Endothelial cell of umbilical vein (primary cell): Measurements from ENCODE around the gene TOB1. TPM values are rescaled to one million over a fixed set of nuclear protein-coding genes. Genes with fewer than 3 reads are reported as not detected.

ENCODE experiments used
- BruUV-seq: library from RNA; stranded (reverse); fragments of 400-500 nt; replicated peaks from 2 replicates; lab custom pipeline; 2021; lab: Mats Ljungman, UMichigan
- CTCF ChIA-PET: fragments of 300-600, 350-600 bp; sonication (Branson Sonifier 250); formaldehyde crosslinking; loops from one replicate; lab custom pipeline; 2021; ENCODE audit warnings: antibody characterized with exemption, inconsistent platforms; lab: Charles Lee
- POLR2A ChIA-PET: fragments of 300-600, 350-600 bp; sonication (Branson Sonifier 250); formaldehyde crosslinking; loops from one replicate; lab custom pipeline; 2021; ENCODE audit warnings: antibody characterized with exemption, inconsistent platforms; lab: Charles Lee
- DNase-seq: peaks from one replicate; pipeline ENCODE4 v3.0.0-alpha.2; 2011; ENCODE audit warnings: low read depth, low spot score
- FAIRE-seq: peaks from 2 replicates; lab custom pipeline; 2011; peaks lifted over from hg19 to GRCh38; lab: Jason Lieb, UNC
- H2AFZ ChIP-seq: 2 replicates; pipeline ENCODE4 v1.6.0; 2012; ENCODE audit warnings: low read depth, low read length, control low read depth, inconsistent platforms
- H3K27ac ChIP-seq: 2 replicates; pipeline ENCODE4 v1.5.1; 2011; ENCODE audit warnings: low read depth, mild to moderate bottlenecking, control low read depth, low read length, moderate library complexity; ENCODE audit not compliant: insufficient read depth
- H3K27me3 ChIP-seq, 2 experiments: 2 replicates each; pipeline versions ENCODE4 v1.6.0 to v1.6.1; 2011; ENCODE audit warnings: low read length in 2 of 2, mixed read lengths in 1 of 2; ENCODE audit not compliant: control insufficient read depth in 2 of 2, insufficient read depth in 2 of 2
- H3K36me3 ChIP-seq, 2 experiments: 2 replicates in 1 of 2; 3 replicates in 1 of 2; pipeline ENCODE4 v1.5.1; 2011; ENCODE audit warnings: low read length in 2 of 2, mild to moderate bottlenecking in 1 of 2, moderate library complexity in 1 of 2; ENCODE audit not compliant: control insufficient read depth in 2 of 2, insufficient read depth in 2 of 2; ENCODE audit errors: extremely low read depth in 1 of 2
- H3K4me1 ChIP-seq: 3 replicates; pipeline ENCODE4 v1.5.1; 2011; ENCODE audit warnings: mild to moderate bottlenecking, low read length; ENCODE audit not compliant: control insufficient read depth, insufficient read depth; ENCODE audit errors: extremely low read depth
- H3K4me2 ChIP-seq: 2 replicates; pipeline ENCODE4 v1.6.1; 2011; ENCODE audit warnings: low read length, control low read depth, mixed read lengths; ENCODE audit not compliant: insufficient read depth
- H3K4me3 ChIP-seq, 3 experiments: fragments of 200-600 bp in 1 of 3; sonication (generic), shearing (Covaris generic) in 1 of 3; replicated peaks in 1 of 3; 2 replicates each; pipeline ENCODE4 v1.5.1; 2011 to 2016; ENCODE audit warnings: control low read depth in 3 of 3, low read length in 3 of 3, mild to moderate bottlenecking in 2 of 3, inconsistent platforms in 1 of 3, low read depth in 1 of 3, moderate library complexity in 1 of 3; ENCODE audit not compliant: insufficient read depth in 1 of 3
- H3K79me2 ChIP-seq: 2 replicates; pipeline ENCODE4 v1.6.0; 2012; ENCODE audit warnings: low read length, inconsistent platforms; ENCODE audit not compliant: control insufficient read depth, insufficient read depth
- H3K9ac ChIP-seq: replicated peaks from 2 replicates; pipeline ENCODE3; 2011; ENCODE audit warnings: low read length, control low read depth; ENCODE audit not compliant: insufficient read depth; ENCODE audit errors: extremely low read depth
- H3K9me1 ChIP-seq: replicated peaks from 3 replicates; pipeline ENCODE4 v1.6.0; 2011; ENCODE audit warnings: mild to moderate bottlenecking, low read length; ENCODE audit not compliant: control insufficient read depth, insufficient read depth; ENCODE audit errors: extremely low read depth
- H3K9me3 ChIP-seq: replicated peaks from 2 replicates; pipeline ENCODE4 v1.5.1; 2012; ENCODE audit warnings: low read length, inconsistent platforms; ENCODE audit not compliant: control insufficient read depth, insufficient read depth
- H4K20me1 ChIP-seq: replicated peaks from 2 replicates; pipeline ENCODE3; 2011; ENCODE audit warnings: mild to moderate bottlenecking, low read length; ENCODE audit not compliant: control insufficient read depth, insufficient read depth; ENCODE audit errors: extremely low read depth
- EZH2 ChIP-seq: IDR thresholded peaks from 2 replicates; pipeline ENCODE4 v1.6.1; 2012; ENCODE audit warnings: borderline replicate concordance, low read depth, mild to moderate bottlenecking, moderate library complexity, low read length, inconsistent platforms; ENCODE audit not compliant: severe bottlenecking
- FOS ChIP-seq: IDR thresholded peaks from 2 replicates; pipeline ENCODE4 v1.6.1; 2011; ENCODE audit warnings: mild to moderate bottlenecking, low read length, moderate library complexity, borderline replicate concordance; ENCODE audit not compliant: insufficient read depth
- GATA2 ChIP-seq: IDR thresholded peaks from 2 replicates; pipeline ENCODE4 v1.7.0; 2011; ENCODE audit warnings: low read depth, mild to moderate bottlenecking, moderate library complexity, mixed read lengths, low read length; ENCODE audit not compliant: insufficient read length, insufficient read depth
- JUN ChIP-seq: IDR thresholded peaks from 2 replicates; pipeline ENCODE4 v1.6.1; 2011; ENCODE audit warnings: borderline replicate concordance, low read depth; ENCODE audit not compliant: insufficient read length, insufficient read depth
- MYC ChIP-seq: IDR thresholded peaks from one replicate; pipeline ENCODE4 v1.6.1; 2011; ENCODE audit warnings: mild to moderate bottlenecking, low read depth, low read length
- POLR2A ChIP-seq: IDR thresholded peaks from 2 replicates; pipeline ENCODE4 v1.6.1; 2012; ENCODE audit warnings: low read depth, mild to moderate bottlenecking, control low read depth, low read length
- POLR2AphosphoS5 ChIP-seq: IDR thresholded peaks from 2 replicates; pipeline ENCODE4 v1.6.1; 2012; ENCODE audit warnings: low read depth, mild to moderate bottlenecking, control low read depth, low read length, moderate library complexity; ENCODE audit not compliant: insufficient read depth
- dilution Hi-C: fragments of 300-500 bp; cut with MboI; formaldehyde crosslinking; loops from one replicate; pipeline ENCODE4 v1.15.0; 2019; ENCODE audit warnings: low sequenced_read_pairs; ENCODE audit not compliant: extremely low pct_ligation_motif_present
- intact Hi-C: fragments of 100-400 bp; cut with micrococcal nuclease; formaldehyde crosslinking; loops from one replicate; pipeline ENCODE4 v1.10.0; 2022
- polyA plus RNA-seq, 4 experiments: library from polyadenylated mRNA; depleted of rRNA in 3 of 4; stranded (reverse) in 3 of 4; unstranded in 1 of 4; fragments of >200 nt; gene quantifications; 2 replicates each; pipeline versions ENCODE4 v1.2.1 to v1.2.3, GENCODE V29; 2011 to 2012; ENCODE audit warnings: missing spikeins in 1 of 4
- total RNA-seq: library from RNA; stranded (reverse); gene quantifications from 2 replicates; pipeline ENCODE4 v1.2.3, GENCODE V29; 2021
- TF ChIP-seq, protein P1 (sequence below): IDR thresholded peaks from 2 replicates; pipeline ENCODE4 v1.6.1; 2011; ENCODE audit not compliant: insufficient read depth, insufficient read length
- TF ChIP-seq, protein P2 (sequence below), 2 donors: IDR thresholded peaks; 1 replicate in 1 of 2; 2 replicates in 1 of 2; pipeline ENCODE4 v1.5.1; 2011; ENCODE audit warnings: low read length in 2 of 2, mild to moderate bottlenecking in 2 of 2, moderate library complexity in 2 of 2, control low read depth in 1 of 2, inconsistent platforms in 1 of 2, low read depth in 1 of 2; ENCODE audit not compliant: insufficient read depth in 1 of 2; ENCODE audit errors: extremely low read depth in 1 of 2

TOB1 gene
- total and polyA plus RNA-seq, 2 donors (not counting 3 experiments of a cell fraction or from before 2014, with no cell fraction given) = 3.3 to 12.9 TPM

DNA sequence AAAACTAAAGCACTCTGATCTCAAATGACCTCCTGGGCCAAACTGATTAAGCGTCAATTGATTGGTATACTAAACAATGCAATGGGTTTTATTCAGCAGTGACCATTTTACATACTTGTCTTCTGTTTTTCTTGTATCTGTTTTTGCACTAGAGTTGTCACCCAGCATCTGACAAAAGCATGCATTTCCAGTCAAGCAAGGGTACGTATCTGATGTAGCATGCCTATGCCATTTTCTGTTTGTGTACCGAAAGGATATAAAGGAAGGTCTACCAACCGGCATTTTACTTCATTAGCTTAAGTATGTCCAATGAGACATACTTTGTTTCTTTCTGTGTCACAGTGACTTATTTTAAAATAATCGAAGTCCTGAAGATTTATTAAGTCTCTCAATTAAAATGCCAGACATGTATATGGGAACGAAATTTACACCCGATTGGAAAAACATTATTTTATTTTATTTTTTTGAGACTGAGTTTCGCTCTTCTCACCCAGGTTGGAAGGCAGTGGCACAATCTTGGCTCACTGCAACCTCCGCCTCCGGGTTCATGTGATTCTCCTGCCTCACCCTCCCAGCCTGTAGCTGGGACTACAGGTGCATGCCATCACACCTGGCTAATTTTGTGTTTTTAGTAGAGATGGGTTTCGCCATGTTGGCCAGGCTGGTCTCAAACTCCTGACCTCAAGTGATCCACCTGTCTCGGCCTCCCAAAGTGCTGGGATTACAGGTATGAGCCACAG lies 7.5 kb downstream of the TOB1 start:
- no peak overlapping the region for H3K9ac ChIP-seq
- CTCF ChIA-PET = interaction anchor here (1.0 kb wide), 1 partner anchor 8 kb away, joined by 3 read pairs; no protein-coding TSS in a partner anchor
- BruUV-seq = no TSS peak
- no peak overlapping the region for H3K27ac ChIP-seq
- no peaks in the 10 kb centered on the region for H3K4me1 ChIP-seq
- H2AFZ ChIP-seq = no peak overlapping the region
- TF ChIP-seq GATA2 (no peak), JUN (no peak), POLR2AphosphoS5 (no peak), POLR2A (no peak), FOS (no peak), EZH2 (no peak), MYC (no peak)
- TF ChIP-seq, protein P1, sequence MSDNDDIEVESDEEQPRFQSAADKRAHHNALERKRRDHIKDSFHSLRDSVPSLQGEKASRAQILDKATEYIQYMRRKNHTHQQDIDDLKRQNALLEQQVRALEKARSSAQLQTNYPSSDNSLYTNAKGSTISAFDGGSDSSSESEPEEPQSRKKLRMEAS = no peak
- TF ChIP-seq, protein P2, sequence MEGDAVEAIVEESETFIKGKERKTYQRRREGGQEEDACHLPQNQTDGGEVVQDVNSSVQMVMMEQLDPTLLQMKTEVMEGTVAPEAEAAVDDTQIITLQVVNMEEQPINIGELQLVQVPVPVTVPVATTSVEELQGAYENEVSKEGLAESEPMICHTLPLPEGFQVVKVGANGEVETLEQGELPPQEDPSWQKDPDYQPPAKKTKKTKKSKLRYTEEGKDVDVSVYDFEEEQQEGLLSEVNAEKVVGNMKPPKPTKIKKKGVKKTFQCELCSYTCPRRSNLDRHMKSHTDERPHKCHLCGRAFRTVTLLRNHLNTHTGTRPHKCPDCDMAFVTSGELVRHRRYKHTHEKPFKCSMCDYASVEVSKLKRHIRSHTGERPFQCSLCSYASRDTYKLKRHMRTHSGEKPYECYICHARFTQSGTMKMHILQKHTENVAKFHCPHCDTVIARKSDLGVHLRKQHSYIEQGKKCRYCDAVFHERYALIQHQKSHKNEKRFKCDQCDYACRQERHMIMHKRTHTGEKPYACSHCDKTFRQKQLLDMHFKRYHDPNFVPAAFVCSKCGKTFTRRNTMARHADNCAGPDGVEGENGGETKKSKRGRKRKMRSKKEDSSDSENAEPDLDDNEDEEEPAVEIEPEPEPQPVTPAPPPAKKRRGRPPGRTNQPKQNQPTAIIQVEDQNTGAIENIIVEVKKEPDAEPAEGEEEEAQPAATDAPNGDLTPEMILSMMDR (IDR thresholded peaks at IDR 0.05; ENCODE audit: extremely low read depth in 1 of 2, insufficient read depth in 1 of 2, low read depth in 1 of 2, low read length in 2 of 2) = no peak
- peaks cover 2 to 5% of the 10 kb centered on the region in 2 experiments for H3K36me3 ChIP-seq
- no peaks in the 10 kb centered on the region for H3K79me2 ChIP-seq
- dilution Hi-C loops = no loop called here
- no peak overlapping the region for H3K4me2 ChIP-seq
- DNase-seq = no peak
- H3K27me3 ChIP-seq = peaks cover 5% of the 10 kb centered on the region in 2 experiments
- H3K9me1 ChIP-seq = no peaks in the 10 kb centered on the region
- POLR2A ChIA-PET = no interaction called here
- intact Hi-C loops = no loop called here
- H4K20me1 ChIP-seq = no peaks in the 10 kb centered on the region
- no peaks in the 10 kb centered on the region for H3K9me3 ChIP-seq
- no peak overlapping the region for H3K4me3 ChIP-seq
- FAIRE-seq = no peak
